Vagina (tissue), 2 donors: ENCODE measurements around the gene TMEM141. TPM values are rescaled to one million over a fixed set of nuclear protein-coding genes. Genes with fewer than 3 reads are reported as not detected.

Experiments used
- DNase-seq, 2 donors: peaks; one replicate each; pipeline ENCODE4 v3.0.0-alpha.2; 2017; ENCODE audit errors: extremely low spot score in 2 of 2
- H3K27ac ChIP-seq: fragments of 200-600 bp; sonication (generic); one replicate; pipeline ENCODE4 v1.5.1; 2019
- H3K27me3 ChIP-seq: fragments of 200-600 bp; sonication (generic); one replicate; pipeline ENCODE4 v1.5.1; 2019
- H3K36me3 ChIP-seq, 2 donors: fragments of 200-600 bp; sonication (generic); one replicate each; pipeline ENCODE4 v1.5.1; 2017 to 2019
- H3K4me1 ChIP-seq: fragments of 200-600 bp; sonication (generic); one replicate; pipeline ENCODE4 v1.5.1; 2019
- H3K4me3 ChIP-seq, 2 donors: fragments of 200-600 bp; sonication (generic); 1 replicate in 1 of 2; 2 replicates in 1 of 2; pipeline ENCODE4 v1.5.1; 2016 to 2019
- H3K9me3 ChIP-seq: fragments of 200-600 bp; sonication (generic); one replicate; pipeline ENCODE4 v1.5.1; 2019
- CTCF ChIP-seq, 3 experiments: fragments of 450-650 bp in 2 of 3; fragments of 200-600 bp in 1 of 3; sonication (generic) in 1 of 3; IDR thresholded peaks; one replicate each; pipeline ENCODE4 v1.5.1; 2017 to 2019; ENCODE audit warnings: antibody characterized with exemption in 3 of 3, mild to moderate bottlenecking in 2 of 3, moderate library complexity in 2 of 3
- POLR2A ChIP-seq, 2 donors: fragments of 450-650 bp; IDR thresholded peaks; one replicate each; pipeline ENCODE4 v1.6.1; 2017; ENCODE audit warnings: antibody characterized with exemption in 2 of 2, mild to moderate bottlenecking in 2 of 2, moderate library complexity in 2 of 2
- POLR2AphosphoS5 ChIP-seq, 2 donors: sonication (generic); formaldehyde crosslinking; IDR thresholded peaks; one replicate each; pipeline ENCODE4 v1.9.0; 2017; ENCODE audit warnings: antibody characterized with exemption in 2 of 2, mild to moderate bottlenecking in 2 of 2, low read depth in 1 of 2; ENCODE audit not compliant: insufficient read depth in 1 of 2
- intact Hi-C: fragments of 100-400 bp; cut with DNase I; formaldehyde crosslinking; loops from one replicate; pipeline ENCODE4 v1.15.1; 2023
- total RNA-seq: library from RNA; depleted of rRNA; stranded (reverse); fragments of >200 nt; gene quantifications from one replicate; pipeline ENCODE4 v1.2.3, GENCODE V29; 2016

TMEM141 gene
- total RNA-seq, 1 donor from 2014 or later: 64.1 TPM

- Histone ChIP-seq H3K4me3 (peak overlapping the region in 1 of 2 donors; percentile 4), H3K4me1 (peaks cover 33% of the 10 kb centered on the region), H3K36me3 (no peaks in the 10 kb centered on the region), H3K27ac (no peak overlapping the region), H3K27me3 (peaks cover 3% of the 10 kb centered on the region), H3K9me3 (no peaks in the 10 kb centered on the region)
- TF ChIP-seq CTCF (IDR thresholded peaks at IDR 0.05): no peak
- TF ChIP-seq POLR2AphosphoS5 (IDR thresholded peaks at IDR 0.05; ENCODE audit: insufficient read depth in 1 of 2, low read depth in 1 of 2): no peak
- TF ChIP-seq POLR2A (IDR thresholded peaks at IDR 0.05): no peak
- intact Hi-C loops: no loop called here
- no peak for DNase-seq
These were observed 46.4 kb upstream of the TMEM141 start for GRCh38 chr9:136744773-136745172.

GRCh38 chr9:136745389-136746154 lies 45.6 kb upstream of the TMEM141 start:
- intact Hi-C loops: no loop called here
- Histone ChIP-seq H3K27ac (no peak overlapping the region), H3K4me1 (peaks cover 33% of the 10 kb centered on the region), H3K27me3 (peaks cover 3% of the 10 kb centered on the region), H3K9me3 (no peaks in the 10 kb centered on the region), H3K36me3 (no peaks in the 10 kb centered on the region), H3K4me3 (peak overlapping the region in 1 of 2 donors; percentile 4)
- TF ChIP-seq POLR2A (IDR thresholded peaks at IDR 0.05) (no peak), CTCF (IDR thresholded peaks at IDR 0.05) (no peak), POLR2AphosphoS5 (IDR thresholded peaks at IDR 0.05; ENCODE audit: insufficient read depth in 1 of 2, low read depth in 1 of 2) (no peak)
- no peak for DNase-seq

- Histone ChIP-seq H3K4me1 (peaks cover 27% of the 10 kb centered on the region), H3K27me3 (peaks cover 3% of the 10 kb centered on the region), H3K36me3 (no peaks in the 10 kb centered on the region), H3K4me3 (no peak overlapping the region), H3K27ac (no peak overlapping the region), H3K9me3 (no peaks in the 10 kb centered on the region)
- intact Hi-C loops: no loop called here
- TF ChIP-seq POLR2AphosphoS5 (IDR thresholded peaks at IDR 0.05; ENCODE audit: insufficient read depth in 1 of 2, low read depth in 1 of 2): no peak
- no peak for TF ChIP-seq CTCF (IDR thresholded peaks at IDR 0.05)
- TF ChIP-seq POLR2A (IDR thresholded peaks at IDR 0.05): no peak
- no peak for DNase-seq
These were observed 45.0 kb upstream of the TMEM141 start for GRCh38 chr9:136746155-136746490.

GRCh38 chr9:136746621-136747020 lies 44.5 kb upstream of the TMEM141 start:
- Histone ChIP-seq H3K9me3 (no peaks in the 10 kb centered on the region), H3K36me3 (no peaks in the 10 kb centered on the region), H3K4me3 (no peak overlapping the region), H3K4me1 (peaks cover 23% of the 10 kb centered on the region), H3K27ac (no peak overlapping the region), H3K27me3 (peaks cover 3% of the 10 kb centered on the region)
- TF ChIP-seq POLR2A (IDR thresholded peaks at IDR 0.05): no peak
- no peak for TF ChIP-seq POLR2AphosphoS5 (IDR thresholded peaks at IDR 0.05; ENCODE audit: insufficient read depth in 1 of 2, low read depth in 1 of 2)
- TF ChIP-seq CTCF (IDR thresholded peaks at IDR 0.05): no peak
- intact Hi-C loops: no loop called here
- no peak for DNase-seq
